Stimulated activated CD4-positive, alpha-beta T cell treated with anti-CD3 and anti-CD28 coated beads, Interleukin-4, amount 100 ng/mL, for 4 hours (primary cell): ENCODE data around the gene METTL14.

Experiments used
- DNase-seq, 2 experiments: peaks; one replicate each; pipeline ENCODE4 v3.0.0-alpha.2; 2020

The METTL14 gene

GRCh38 chr4:118734491-118735205, 49.5 kb downstream of the METTL14 start:
- DNase-seq: no peak

- no peak for DNase-seq
Observed at GRCh38 chr4:118736900-118737299, 51.7 kb downstream of the METTL14 start.

- DNase-seq: no peak
Observed at GRCh38 chr4:118738090-118738489, 52.9 kb downstream of the METTL14 start.

GRCh38 chr4:118739022-118739713, 54.0 kb downstream of the METTL14 start:
- no peak for DNase-seq

- DNase-seq: no peak
Observed at GRCh38 chr4:118740869-118741268, 55.7 kb downstream of the METTL14 start.

- DNase-seq: no peak
Observed at GRCh38 chr4:118741301-118741855, 56.2 kb downstream of the METTL14 start.

- no peak for DNase-seq
Observed at GRCh38 chr4:118742050-118742449, 56.9 kb downstream of the METTL14 start.

- no peak for DNase-seq
Observed at GRCh38 chr4:118743867-118744266, 58.7 kb downstream of the METTL14 start.

GRCh38 chr4:118745357-118745756, 60.2 kb downstream of the METTL14 start:
- no peak for DNase-seq

- no peak for DNase-seq
Observed at GRCh38 chr4:118746251-118746919, 61.2 kb downstream of the METTL14 start.

- no peak for DNase-seq
Observed at GRCh38 chr4:118749347-118749988, 64.3 kb downstream of the METTL14 start.

- no peak for DNase-seq
Observed at GRCh38 chr4:118751629-118752323, 66.6 kb downstream of the METTL14 start.

- no peak for DNase-seq
Observed at GRCh38 chr4:118752551-118752950, 67.4 kb downstream of the METTL14 start.

- no peak for DNase-seq
Observed at GRCh38 chr4:118753096-118753495, 67.9 kb downstream of the METTL14 start.

- no peak for DNase-seq
Observed at GRCh38 chr4:118753685-118754084, 68.5 kb downstream of the METTL14 start.

- DNase-seq: no peak
Observed at GRCh38 chr4:118754890-118755289, 69.7 kb downstream of the METTL14 start.

GRCh38 chr4:118755438-118756226, 70.4 kb downstream of the METTL14 start:
- DNase-seq: no peak

GRCh38 chr4:118756429-118756828, 71.2 kb downstream of the METTL14 start:
- no peak for DNase-seq

GRCh38 chr4:118756958-118757357, 71.8 kb downstream of the METTL14 start:
- DNase-seq: no peak

- DNase-seq: no peak
Observed at GRCh38 chr4:118757761-118758251, 72.6 kb downstream of the METTL14 start.

GRCh38 chr4:118758293-118758692, 73.1 kb downstream of the METTL14 start:
- DNase-seq: no peak
